HCT116 (cell line): Measurements from ENCODE around the gene URB1.

Experiments used
- ATF3 ChIP-seq: IDR thresholded peaks from 2 replicates; pipeline ENCODE4 v1.6.1; 2012
- CEBPB ChIP-seq: IDR thresholded peaks from 2 replicates; pipeline ENCODE4 v1.6.1; 2012; ENCODE audit warnings: low read depth
- EGR1 ChIP-seq: IDR thresholded peaks from 2 replicates; pipeline ENCODE4 v1.6.1; 2012; ENCODE audit warnings: low read depth
- EZH2 ChIP-seq: fragments of 200-600 bp; sonication (generic); IDR thresholded peaks from 2 replicates; pipeline ENCODE4 v1.6.1; 2017; ENCODE audit warnings: antibody characterized with exemption, mixed run types
- EZH2phosphoT487 ChIP-seq: fragments of 200-600 bp; IDR thresholded peaks from 2 replicates; pipeline ENCODE4 v1.6.1; 2018; ENCODE audit warnings: antibody characterized with exemption, borderline replicate concordance
- POLR2A ChIP-seq: IDR thresholded peaks from 2 replicates; pipeline ENCODE4 v1.7.0; 2011; ENCODE audit warnings: borderline replicate concordance; ENCODE audit not compliant: insufficient read depth, insufficient read length; ENCODE audit errors: extremely low read depth
- POLR2AphosphoS5 ChIP-seq: IDR thresholded peaks from 2 replicates; pipeline ENCODE4 v1.6.1; 2011; ENCODE audit warnings: mild to moderate bottlenecking, low read depth, low read length, moderate library complexity
- REST ChIP-seq: IDR thresholded peaks from 2 replicates; pipeline ENCODE4 v1.6.1; 2012; ENCODE audit warnings: low read depth
- SIN3A ChIP-seq: IDR thresholded peaks from 2 replicates; pipeline ENCODE4 v1.6.1; 2012; ENCODE audit warnings: low read depth
- SP1 ChIP-seq: IDR thresholded peaks from 2 replicates; pipeline ENCODE4 v1.6.1; 2012; ENCODE audit warnings: low read depth
- SRF ChIP-seq: IDR thresholded peaks from 2 replicates; pipeline ENCODE4 v1.6.1; 2012; ENCODE audit warnings: low read depth
- YY1 ChIP-seq: IDR thresholded peaks from 2 replicates; pipeline ENCODE4 v1.6.1; 2011; ENCODE audit warnings: low read length, low read depth, moderate library complexity, mild to moderate bottlenecking; ENCODE audit not compliant: insufficient replicate concordance; ENCODE audit errors: extremely low read depth
- TF ChIP-seq, protein P1 (sequence below), 3 experiments: fragments of 200-600 bp in 1 of 3; sonication (generic) in 1 of 3; IDR thresholded peaks in 2 of 3; conservative IDR thresholded peaks in 1 of 3; 2 replicates each; pipeline ENCODE4 v1.5.1; 2012 to 2017; ENCODE audit warnings: low read depth in 2 of 3, low read length in 2 of 3, antibody characterized with exemption in 1 of 3, borderline replicate concordance in 1 of 3, control low read depth in 1 of 3, mild to moderate bottlenecking in 1 of 3, mixed read lengths in 1 of 3, mixed run types in 1 of 3, moderate library complexity in 1 of 3; ENCODE audit not compliant: insufficient read depth in 1 of 3
- TF ChIP-seq, protein P2 (sequence below): IDR thresholded peaks from 2 replicates; pipeline ENCODE4 v1.6.1; 2011; ENCODE audit warnings: mild to moderate bottlenecking, low read length, moderate library complexity; ENCODE audit not compliant: insufficient replicate concordance; ENCODE audit errors: extremely low read depth

- TF ChIP-seq EZH2: no peak
- TF ChIP-seq, protein P1, sequence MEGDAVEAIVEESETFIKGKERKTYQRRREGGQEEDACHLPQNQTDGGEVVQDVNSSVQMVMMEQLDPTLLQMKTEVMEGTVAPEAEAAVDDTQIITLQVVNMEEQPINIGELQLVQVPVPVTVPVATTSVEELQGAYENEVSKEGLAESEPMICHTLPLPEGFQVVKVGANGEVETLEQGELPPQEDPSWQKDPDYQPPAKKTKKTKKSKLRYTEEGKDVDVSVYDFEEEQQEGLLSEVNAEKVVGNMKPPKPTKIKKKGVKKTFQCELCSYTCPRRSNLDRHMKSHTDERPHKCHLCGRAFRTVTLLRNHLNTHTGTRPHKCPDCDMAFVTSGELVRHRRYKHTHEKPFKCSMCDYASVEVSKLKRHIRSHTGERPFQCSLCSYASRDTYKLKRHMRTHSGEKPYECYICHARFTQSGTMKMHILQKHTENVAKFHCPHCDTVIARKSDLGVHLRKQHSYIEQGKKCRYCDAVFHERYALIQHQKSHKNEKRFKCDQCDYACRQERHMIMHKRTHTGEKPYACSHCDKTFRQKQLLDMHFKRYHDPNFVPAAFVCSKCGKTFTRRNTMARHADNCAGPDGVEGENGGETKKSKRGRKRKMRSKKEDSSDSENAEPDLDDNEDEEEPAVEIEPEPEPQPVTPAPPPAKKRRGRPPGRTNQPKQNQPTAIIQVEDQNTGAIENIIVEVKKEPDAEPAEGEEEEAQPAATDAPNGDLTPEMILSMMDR (IDR thresholded peaks at IDR 0.05 in 2 of 3, conservative IDR thresholded peaks at IDR 0.05 in 1 of 3; ENCODE audit: borderline replicate concordance in 1 of 3, insufficient read depth in 1 of 3, low read depth in 2 of 3, low read length in 2 of 3): no peak
- TF ChIP-seq POLR2A: no peak
- TF ChIP-seq ATF3: no peak
- TF ChIP-seq POLR2AphosphoS5: no peak
- TF ChIP-seq, protein P2, sequence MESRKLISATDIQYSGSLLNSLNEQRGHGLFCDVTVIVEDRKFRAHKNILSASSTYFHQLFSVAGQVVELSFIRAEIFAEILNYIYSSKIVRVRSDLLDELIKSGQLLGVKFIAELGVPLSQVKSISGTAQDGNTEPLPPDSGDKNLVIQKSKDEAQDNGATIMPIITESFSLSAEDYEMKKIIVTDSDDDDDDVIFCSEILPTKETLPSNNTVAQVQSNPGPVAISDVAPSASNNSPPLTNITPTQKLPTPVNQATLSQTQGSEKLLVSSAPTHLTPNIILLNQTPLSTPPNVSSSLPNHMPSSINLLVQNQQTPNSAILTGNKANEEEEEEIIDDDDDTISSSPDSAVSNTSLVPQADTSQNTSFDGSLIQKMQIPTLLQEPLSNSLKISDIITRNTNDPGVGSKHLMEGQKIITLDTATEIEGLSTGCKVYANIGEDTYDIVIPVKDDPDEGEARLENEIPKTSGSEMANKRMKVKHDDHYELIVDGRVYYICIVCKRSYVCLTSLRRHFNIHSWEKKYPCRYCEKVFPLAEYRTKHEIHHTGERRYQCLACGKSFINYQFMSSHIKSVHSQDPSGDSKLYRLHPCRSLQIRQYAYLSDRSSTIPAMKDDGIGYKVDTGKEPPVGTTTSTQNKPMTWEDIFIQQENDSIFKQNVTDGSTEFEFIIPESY: no peak
- TF ChIP-seq REST: no peak
- no peak for TF ChIP-seq CEBPB
- no peak for TF ChIP-seq EZH2phosphoT487
- no peak for TF ChIP-seq SIN3A
- no peak for TF ChIP-seq SRF
- TF ChIP-seq EGR1: no peak
- TF ChIP-seq SP1: no peak
- TF ChIP-seq YY1: no peak
These were observed 89.4 kb downstream of the URB1 start for GRCh38 chr21:32303385-32303784.
